ENCODE results near the gene PAPPA2. TPM values are rescaled to one million over a fixed set of nuclear protein-coding genes. Genes with fewer than 3 reads are reported as not detected.

PAPPA2 gene
- total and polyA plus RNA-seq, 9 of the 15 experiments (the other 6 are each of a cell fraction or from before 2014, with no cell fraction given): 0.01 to 0.15 (median 0.05) TPM; not detected in 2

GRCh38 chr1:176545034-176545639 is 82.2 kb downstream of the PAPPA2 start:
- Histone ChIP-seq H2AFZ (ENCODE audit: low read depth, low read length) (no peak overlapping the region), H3K4me1 (replicated peaks in 1 of 2; ENCODE audit: control insufficient read depth in 2 of 2, insufficient read depth in 2 of 2, low read length in 2 of 2) (0 out of 5 replicates have a peak, but pooled peaks cover 0 to 3% of the 10 kb centered on the region in 2 experiments), H3K9ac (ENCODE audit: insufficient read depth in 1 of 2, low read depth in 2 of 2, low read length in 2 of 2) (no peak overlapping the region), H3K4me3 (no peak overlapping the region), H3K36me3 (ENCODE audit: control insufficient read depth, insufficient read depth, low read length) (no peaks in the 10 kb centered on the region), H3K4me2 (ENCODE audit: insufficient read depth, low read length) (no peak overlapping the region), H3K9me3 (replicated peaks; ENCODE audit: control insufficient read depth, insufficient read depth, low read depth, low read length) (no peaks in the 10 kb centered on the region), H3K27ac (ENCODE audit: extremely low read depth, low read depth, low read length) (no peak overlapping the region), H4K20me1 (replicated peaks; ENCODE audit: control insufficient read depth, insufficient read depth, low read length) (no peaks in the 10 kb centered on the region), H3K27me3 (ENCODE audit: control insufficient read depth in 2 of 2, insufficient read depth in 2 of 2, low read length in 2 of 2) (no peaks in the 10 kb centered on the region; a peak in 1 of 5 replicates), H3K79me2 (ENCODE audit: control insufficient read depth, insufficient read depth, low read length) (no peaks in the 10 kb centered on the region), H3K9me1 (ENCODE audit: control insufficient read depth, insufficient read depth, low read length) (no peaks in the 10 kb centered on the region)
- CTCF ChIA-PET (ENCODE audit: low intra/inter-chr PET ratio): no interaction called here
- ATAC-seq (no peak), DNase-seq (ENCODE audit: extremely low read depth in 1 of 4, low spot score in 3 of 4) (no peak), FAIRE-seq (no peak)
- in situ Hi-C loops (cut with MboI) (no loop called here), intact Hi-C loops (cut with micrococcal nuclease) (no loop called here)
- BruUV-seq (replicated peaks): no TSS peak
- WGBS (ENCODE audit: insufficient coverage, low coverage, missing lambda C conversion rate): 1% methylated on average over 4 of the region's 4 CpGs
- TF ChIP-seq CSDE1 (IDR thresholded peaks at IDR 0.05) (no peak), GTF2E2 (tag; IDR thresholded peaks at IDR 0.05) (no peak), FOXP4 (CRISPR knock-in tag; IDR thresholded peaks at IDR 0.05; ENCODE audit: borderline replicate concordance) (no peak), TCF15 (CRISPR knock-in tag; IDR thresholded peaks at IDR 0.05) (no peak), RBM34 (IDR thresholded peaks at IDR 0.05; ENCODE audit: borderline replicate concordance, insufficient read depth, low read length) (no peak), FOXJ2 (tag; IDR thresholded peaks at IDR 0.05) (no peak), ZNF316 (IDR thresholded peaks at IDR 0.05) (no peak), RFX1 (IDR thresholded peaks at IDR 0.05) (no peak), ZZZ3 (IDR thresholded peaks at IDR 0.05) (no peak), HDAC2 (IDR thresholded peaks at IDR 0.05) (no peak), ELF1 (tag; IDR thresholded peaks at IDR 0.05) (no peak), ZBTB5 (IDR thresholded peaks at IDR 0.05) (no peak), SIRT6 (IDR thresholded peaks at IDR 0.05; ENCODE audit: low read depth, low read length) (no peak), TAL1 (IDR thresholded peaks at IDR 0.05) (no peak), KDM4B (IDR thresholded peaks at IDR 0.05; ENCODE audit: borderline replicate concordance in 2 of 2, low read depth in 1 of 2) (no peak)
- TF ChIP-seq, protein P1, sequence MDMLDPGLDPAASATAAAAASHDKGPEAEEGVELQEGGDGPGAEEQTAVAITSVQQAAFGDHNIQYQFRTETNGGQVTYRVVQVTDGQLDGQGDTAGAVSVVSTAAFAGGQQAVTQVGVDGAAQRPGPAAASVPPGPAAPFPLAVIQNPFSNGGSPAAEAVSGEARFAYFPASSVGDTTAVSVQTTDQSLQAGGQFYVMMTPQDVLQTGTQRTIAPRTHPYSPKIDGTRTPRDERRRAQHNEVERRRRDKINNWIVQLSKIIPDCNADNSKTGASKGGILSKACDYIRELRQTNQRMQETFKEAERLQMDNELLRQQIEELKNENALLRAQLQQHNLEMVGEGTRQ (CRISPR knock-in tag; IDR thresholded peaks at IDR 0.05): no peak
- TF ChIP-seq, protein P2, sequence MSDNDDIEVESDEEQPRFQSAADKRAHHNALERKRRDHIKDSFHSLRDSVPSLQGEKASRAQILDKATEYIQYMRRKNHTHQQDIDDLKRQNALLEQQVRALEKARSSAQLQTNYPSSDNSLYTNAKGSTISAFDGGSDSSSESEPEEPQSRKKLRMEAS (CRISPR knock-in tag; IDR thresholded peaks at IDR 0.05): no peak
- POLR2A ChIA-PET: interaction anchor here (1.2 kb wide), 1 partner anchor 95 kb away, joined by 3 read pairs; no protein-coding TSS in a partner anchor
